IMR-90 (cell line): Measurements from ENCODE around the gene TCF20.

Experiments
- POLR2A ChIP-seq: IDR thresholded peaks from 2 replicates; pipeline ENCODE4 v1.6.1; 2012; ENCODE audit warnings: mild to moderate bottlenecking, low read depth, low read length
- TF ChIP-seq, protein P1 (sequence below): conservative IDR thresholded peaks from 2 replicates; pipeline ENCODE4 v1.5.1; 2012; ENCODE audit warnings: mild to moderate bottlenecking, low read depth, low read length, improper control_type of control experiment

DNA sequence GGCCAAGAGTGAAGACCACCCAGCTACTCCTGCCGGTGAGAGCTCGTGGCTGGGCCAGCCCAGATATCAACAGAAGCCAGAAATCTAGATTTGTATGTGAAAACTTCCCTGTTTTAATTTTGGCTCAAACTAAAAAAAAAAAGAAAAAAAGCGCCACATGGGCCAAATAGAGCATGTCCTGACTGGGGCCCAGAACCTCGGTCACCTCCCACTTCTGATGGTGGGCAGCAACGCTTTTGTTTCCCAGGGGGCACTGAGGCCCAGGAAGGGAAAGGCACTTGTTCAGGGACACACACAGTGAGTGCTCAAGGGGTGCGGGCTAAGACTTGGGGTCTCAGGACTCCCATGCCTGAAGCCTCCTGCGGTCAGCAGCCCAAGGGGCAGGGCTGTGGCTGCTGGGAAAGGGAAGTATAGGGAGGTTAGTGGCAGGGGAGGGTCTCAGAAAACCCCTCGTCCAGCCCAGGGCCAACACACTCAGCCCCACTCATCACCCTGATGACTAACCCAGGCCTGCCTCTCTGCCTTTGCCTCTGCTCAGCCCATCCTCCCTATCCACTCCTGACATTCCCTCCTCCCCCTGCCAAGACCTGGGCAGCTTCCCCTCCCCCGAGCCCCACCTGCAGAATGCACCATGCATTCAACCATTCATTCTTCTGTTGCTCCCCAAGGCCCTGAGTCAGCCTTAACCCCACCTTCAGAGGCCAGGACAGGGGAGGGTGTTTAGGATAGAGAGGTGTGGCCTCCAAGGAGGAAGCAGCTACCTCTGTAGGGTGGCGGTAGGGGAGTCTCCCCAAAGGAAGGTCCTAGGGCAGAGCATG, 30.0 kb upstream of the TCF20 start:
- TF ChIP-seq, protein P1, sequence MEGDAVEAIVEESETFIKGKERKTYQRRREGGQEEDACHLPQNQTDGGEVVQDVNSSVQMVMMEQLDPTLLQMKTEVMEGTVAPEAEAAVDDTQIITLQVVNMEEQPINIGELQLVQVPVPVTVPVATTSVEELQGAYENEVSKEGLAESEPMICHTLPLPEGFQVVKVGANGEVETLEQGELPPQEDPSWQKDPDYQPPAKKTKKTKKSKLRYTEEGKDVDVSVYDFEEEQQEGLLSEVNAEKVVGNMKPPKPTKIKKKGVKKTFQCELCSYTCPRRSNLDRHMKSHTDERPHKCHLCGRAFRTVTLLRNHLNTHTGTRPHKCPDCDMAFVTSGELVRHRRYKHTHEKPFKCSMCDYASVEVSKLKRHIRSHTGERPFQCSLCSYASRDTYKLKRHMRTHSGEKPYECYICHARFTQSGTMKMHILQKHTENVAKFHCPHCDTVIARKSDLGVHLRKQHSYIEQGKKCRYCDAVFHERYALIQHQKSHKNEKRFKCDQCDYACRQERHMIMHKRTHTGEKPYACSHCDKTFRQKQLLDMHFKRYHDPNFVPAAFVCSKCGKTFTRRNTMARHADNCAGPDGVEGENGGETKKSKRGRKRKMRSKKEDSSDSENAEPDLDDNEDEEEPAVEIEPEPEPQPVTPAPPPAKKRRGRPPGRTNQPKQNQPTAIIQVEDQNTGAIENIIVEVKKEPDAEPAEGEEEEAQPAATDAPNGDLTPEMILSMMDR = no peak
- no peak for TF ChIP-seq POLR2A
